ENCODE data around the gene SLC12A5. TPM values are rescaled to one million over a fixed set of nuclear protein-coding genes. Genes with fewer than 3 reads are reported as not detected.

SLC12A5 gene
- total and polyA plus RNA-seq, 8 donors: 0.35 to 21.5 (median 1.6) TPM

- H3K36me3 ChIP-seq: no peaks in the 10 kb centered on the region
- intact Hi-C loops (cut with DNase I): no loop called here
- 49 to 55% methylated on average over 10 of the region's 10 CpGs for WGBS, 2 donors
- DNase-seq (no peak), ATAC-seq (no peak), FAIRE-seq (no peak)
- H3K27me3 ChIP-seq: no peaks in the 10 kb centered on the region
- H3K9me3 ChIP-seq: no peaks in the 10 kb centered on the region
- no peaks in the 10 kb centered on the region for H3K4me1 ChIP-seq
- TF ChIP-seq, protein P1, sequence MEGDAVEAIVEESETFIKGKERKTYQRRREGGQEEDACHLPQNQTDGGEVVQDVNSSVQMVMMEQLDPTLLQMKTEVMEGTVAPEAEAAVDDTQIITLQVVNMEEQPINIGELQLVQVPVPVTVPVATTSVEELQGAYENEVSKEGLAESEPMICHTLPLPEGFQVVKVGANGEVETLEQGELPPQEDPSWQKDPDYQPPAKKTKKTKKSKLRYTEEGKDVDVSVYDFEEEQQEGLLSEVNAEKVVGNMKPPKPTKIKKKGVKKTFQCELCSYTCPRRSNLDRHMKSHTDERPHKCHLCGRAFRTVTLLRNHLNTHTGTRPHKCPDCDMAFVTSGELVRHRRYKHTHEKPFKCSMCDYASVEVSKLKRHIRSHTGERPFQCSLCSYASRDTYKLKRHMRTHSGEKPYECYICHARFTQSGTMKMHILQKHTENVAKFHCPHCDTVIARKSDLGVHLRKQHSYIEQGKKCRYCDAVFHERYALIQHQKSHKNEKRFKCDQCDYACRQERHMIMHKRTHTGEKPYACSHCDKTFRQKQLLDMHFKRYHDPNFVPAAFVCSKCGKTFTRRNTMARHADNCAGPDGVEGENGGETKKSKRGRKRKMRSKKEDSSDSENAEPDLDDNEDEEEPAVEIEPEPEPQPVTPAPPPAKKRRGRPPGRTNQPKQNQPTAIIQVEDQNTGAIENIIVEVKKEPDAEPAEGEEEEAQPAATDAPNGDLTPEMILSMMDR (IDR thresholded peaks at IDR 0.05): no peak
- H3K4me3 ChIP-seq: no peak overlapping the region
- no peak overlapping the region for H3K27ac ChIP-seq
These were observed 21.4 kb downstream of the SLC12A5 start for GRCh38 chr20:46050444-46050843.

- H3K27ac ChIP-seq: no peak overlapping the region
- FAIRE-seq: no peak
These were observed 21.9 kb downstream of the SLC12A5 start for GRCh38 chr20:46050885-46051284.

GRCh38 chr20:46051556-46052308, 22.7 kb downstream of the SLC12A5 start:
- no peaks in the 10 kb centered on the region for H3K36me3 ChIP-seq
- WGBS, 2 donors: 49 to 56% methylated on average over 19 of the region's 19 CpGs
- no peak overlapping the region for H3K27ac ChIP-seq
- no peaks in the 10 kb centered on the region for H3K9me3 ChIP-seq
- no peak overlapping the region for H3K4me3 ChIP-seq
- no peak for FAIRE-seq
- H3K4me1 ChIP-seq: no peaks in the 10 kb centered on the region
- no peak for DNase-seq
- no peaks in the 10 kb centered on the region for H3K27me3 ChIP-seq
- ATAC-seq: peak in 1 of 4 donors; percentile 36
- TF ChIP-seq, protein P1 (IDR thresholded peaks at IDR 0.05): no peak
- intact Hi-C loops (cut with DNase I): no loop called here

More at GRCh38 chr20:46050885-46051284, 21.9 kb downstream of the SLC12A5 start:
- intact Hi-C loops (cut with DNase I): no loop called here
- H3K36me3 ChIP-seq: no peaks in the 10 kb centered on the region
- ATAC-seq (no peak), DNase-seq (no peak)
- no peak overlapping the region for H3K4me3 ChIP-seq
- H3K27me3 ChIP-seq: no peaks in the 10 kb centered on the region
- TF ChIP-seq, protein P1 (IDR thresholded peaks at IDR 0.05): no peak
- no peaks in the 10 kb centered on the region for H3K4me1 ChIP-seq
- H3K9me3 ChIP-seq: no peaks in the 10 kb centered on the region

GRCh38 chr20:46053416-46053815, 24.4 kb downstream of the SLC12A5 start:
- Histone ChIP-seq H3K27ac (no peak overlapping the region), H3K27me3 (no peaks in the 10 kb centered on the region), H3K4me3 (no peak overlapping the region), H3K36me3 (no peaks in the 10 kb centered on the region), H3K4me1 (no peaks in the 10 kb centered on the region), H3K9me3 (no peaks in the 10 kb centered on the region)
- WGBS, 2 donors: 79 to 88% methylated on average over 8 of the region's 8 CpGs
- intact Hi-C loops (cut with DNase I): no loop called here
- TF ChIP-seq, protein P1 (IDR thresholded peaks at IDR 0.05): no peak
- no peak for FAIRE-seq
- DNase-seq: no peak
- ATAC-seq: no peak

- no peaks in the 10 kb centered on the region for H3K36me3 ChIP-seq
- intact Hi-C loops (cut with DNase I): no loop called here
- H3K9me3 ChIP-seq: no peaks in the 10 kb centered on the region
- H3K4me3 ChIP-seq: no peak overlapping the region
- H3K27ac ChIP-seq: no peak overlapping the region
- no peaks in the 10 kb centered on the region for H3K4me1 ChIP-seq
- WGBS, 2 donors: 36 to 48% methylated on average over 6 of the region's 6 CpGs
- TF ChIP-seq, protein P1 (IDR thresholded peaks at IDR 0.05): no peak
- no peak for ATAC-seq
- no peak for FAIRE-seq
- no peaks in the 10 kb centered on the region for H3K27me3 ChIP-seq
- no peak for DNase-seq
These were observed 25.6 kb downstream of the SLC12A5 start for GRCh38 chr20:46054606-46055005.

Data from pancreas (tissue), 10 donors.